SK-MEL-5 (cell line): ENCODE results near the gene RNU6-8. TPM values are rescaled to one million over a fixed set of nuclear protein-coding genes. Genes with fewer than 3 reads are reported as not detected.

Experiments
- DNase-seq: peaks from one replicate; pipeline ENCODE4 v3.0.0-alpha.2; 2016; ENCODE audit warnings: low read depth, low spot score
- in situ Hi-C: cut with HindIII; loops from 2 replicates; pipeline ENCODE4 v1.10.0; 2016; ENCODE audit warnings: low sequenced_read_pairs, high pct_unique_total_duplicates, low pct_unique_long_range_greater_than_20kb
- total RNA-seq: library from RNA; depleted of rRNA; stranded (reverse); fragments of >200 nt; shearing (Covaris generic); gene quantifications from 2 replicates; pipeline ENCODE4 v1.2.3, GENCODE V29; 2014

RNU6-8 gene
- total RNA-seq, 1 experiment from 2014 or later, result not detected

DNA sequence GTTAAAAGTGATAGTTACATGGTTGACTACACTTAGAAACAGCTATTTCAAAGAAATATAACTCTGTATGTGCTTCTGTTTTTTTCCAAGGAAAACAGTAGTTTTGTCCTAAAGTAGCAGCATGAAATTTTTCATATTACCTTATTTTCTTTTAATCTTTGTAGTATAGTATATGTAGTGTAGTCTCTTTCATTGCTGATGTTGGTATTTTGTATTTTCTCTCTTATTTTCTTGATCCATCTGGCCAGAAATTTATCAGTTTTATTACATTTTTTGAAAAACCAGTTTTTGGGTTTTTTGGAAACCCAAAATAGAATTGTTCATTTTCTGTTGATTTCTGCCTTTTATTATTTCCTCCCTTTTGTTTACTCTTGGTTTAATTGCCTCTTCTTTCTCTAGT is 6.4 kb upstream of the RNU6-8 start:
- no peak for DNase-seq
- in situ Hi-C loops, result no loop called here

DNA sequence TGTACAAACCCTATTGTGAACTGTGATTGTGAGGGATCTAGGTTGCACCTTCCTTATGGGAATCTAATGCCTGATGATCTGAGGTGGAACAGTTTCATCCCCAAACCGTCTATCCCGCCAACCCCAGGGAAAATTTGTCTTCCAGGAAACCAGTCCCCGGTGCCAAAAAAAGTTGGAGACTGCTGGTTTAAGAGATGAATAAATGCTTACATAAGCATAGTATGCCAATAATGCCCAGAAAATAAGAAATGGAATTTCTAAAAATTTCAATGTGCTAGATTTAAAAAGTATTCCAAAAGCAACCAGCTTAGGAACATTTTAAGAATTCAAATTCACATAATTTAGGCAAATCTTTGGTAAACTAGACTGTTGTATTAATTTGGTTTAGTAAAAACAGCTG is 5.4 kb upstream of the RNU6-8 start:
- in situ Hi-C loops, result no loop called here
- no peak for DNase-seq

GRCh38 chr14:32206552-32206951 is 3.5 kb upstream of the RNU6-8 start:
- no peak for DNase-seq
- in situ Hi-C loops, result no loop called here

- in situ Hi-C loops, result no loop called here
- DNase-seq, result no peak
These were observed 2.9 kb upstream of the RNU6-8 start for GRCh38 chr14:32205984-32206383.

GRCh38 chr14:32205554-32205953 is 2.5 kb upstream of the RNU6-8 start:
- in situ Hi-C loops, result no loop called here
- DNase-seq, result no peak

- in situ Hi-C loops, result no loop called here
These were observed 874 bp upstream of the RNU6-8 start for GRCh38 chr14:32203928-32204357.

DNA sequence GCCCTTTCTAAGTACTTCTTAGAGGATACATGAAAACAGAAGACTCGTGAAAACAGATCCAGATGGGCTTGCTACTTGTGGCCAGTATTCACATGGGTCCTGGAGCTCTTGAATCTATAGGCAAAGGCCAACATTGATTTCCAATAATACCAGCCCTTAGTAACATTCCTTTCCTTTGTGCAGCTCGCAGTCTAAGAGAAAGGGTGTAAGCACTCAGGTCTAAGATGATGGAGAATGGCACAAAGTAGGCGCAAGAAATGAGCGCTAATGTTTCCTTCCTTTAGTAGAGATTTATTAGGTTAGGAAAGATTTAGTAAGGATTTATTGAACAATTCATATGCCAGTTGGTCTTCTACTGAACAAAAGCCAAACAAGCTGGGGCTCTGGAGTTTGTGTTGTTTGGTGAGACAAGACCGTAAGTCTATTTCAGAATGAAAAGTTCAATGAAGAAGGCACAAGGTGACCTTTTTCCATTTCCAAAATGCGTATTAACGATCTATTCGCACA is 525 bp downstream of the RNU6-8 start:
- peak; percentile 34 for DNase-seq
- in situ Hi-C loops, result no loop called here

More at GRCh38 chr14:32203928-32204357, 874 bp upstream of the RNU6-8 start:
- DNase-seq, result peak; percentile 33

DNA sequence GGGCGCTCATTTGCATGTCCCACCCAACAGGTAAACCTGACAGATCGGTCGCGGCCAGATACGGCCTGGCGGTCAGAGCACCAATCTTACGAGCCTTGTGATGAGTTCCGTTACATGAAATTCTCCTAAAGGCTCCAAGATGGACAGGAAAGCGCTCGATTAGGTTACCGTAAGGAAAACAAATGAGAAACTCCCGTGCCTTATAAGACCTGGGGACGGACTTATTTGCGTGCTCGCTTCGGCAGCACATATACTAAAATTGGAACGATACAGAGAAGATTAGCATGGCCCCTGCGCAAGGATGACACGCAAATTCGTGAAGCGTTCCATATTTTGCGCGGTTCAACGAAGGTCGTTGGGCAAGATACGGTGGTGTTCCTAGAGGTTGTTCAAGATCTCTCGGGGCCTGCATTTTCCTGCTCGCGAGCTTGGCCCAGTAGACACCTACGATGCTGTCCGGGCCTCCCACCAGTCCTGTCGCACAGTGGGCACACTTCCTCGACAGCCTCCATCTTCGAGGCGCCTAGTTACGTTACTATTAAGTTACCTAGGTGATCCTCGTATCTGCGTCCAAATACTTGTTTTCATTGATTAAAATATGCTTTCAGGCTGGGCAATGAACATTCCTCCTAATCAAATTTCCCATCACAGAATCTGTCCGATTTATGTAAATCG is 1.1 kb downstream of the RNU6-8 start, which contains the start of gene RNU6-7:
RNU6-7 (plus strand) TSS at position 230 of the 675 bp plus-strand sequence.
- DNase-seq, result peak; percentile 61
- in situ Hi-C loops, result no loop called here

GRCh38 chr14:32201193-32201815 is 1.8 kb downstream of the RNU6-8 start:
- DNase-seq, result peak; percentile 85
- in situ Hi-C loops, result no loop called here

- DNase-seq, result no peak
- in situ Hi-C loops, result no loop called here
These were observed 2.5 kb downstream of the RNU6-8 start for GRCh38 chr14:32200368-32201192.

DNA sequence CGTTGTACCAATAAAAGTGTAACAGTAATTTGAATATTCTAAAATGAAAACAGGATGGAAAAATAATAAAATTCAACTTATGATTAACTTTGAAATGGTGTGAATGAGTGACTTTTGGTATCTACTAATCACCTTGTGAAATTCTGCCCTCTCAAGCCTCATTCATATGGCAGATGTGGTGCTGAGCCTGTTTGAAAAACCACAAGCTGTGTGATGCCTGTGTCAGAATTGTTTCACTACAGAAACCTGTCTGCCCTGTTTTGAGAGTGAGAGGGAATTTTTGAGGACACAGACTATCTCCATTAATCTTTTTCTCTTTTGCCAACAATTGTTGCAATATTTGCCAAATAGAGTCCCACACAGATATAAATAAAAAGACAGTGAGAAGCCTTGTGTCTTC is 5.2 kb downstream of the RNU6-8 start:
- in situ Hi-C loops, result no loop called here
- DNase-seq, result no peak

- in situ Hi-C loops, result no loop called here
- DNase-seq, result no peak
These were observed 7.4 kb downstream of the RNU6-8 start for GRCh38 chr14:32195636-32196035.

GRCh38 chr14:32193532-32193931 is 9.5 kb downstream of the RNU6-8 start:
- DNase-seq, result no peak
- in situ Hi-C loops, result no loop called here

DNA sequence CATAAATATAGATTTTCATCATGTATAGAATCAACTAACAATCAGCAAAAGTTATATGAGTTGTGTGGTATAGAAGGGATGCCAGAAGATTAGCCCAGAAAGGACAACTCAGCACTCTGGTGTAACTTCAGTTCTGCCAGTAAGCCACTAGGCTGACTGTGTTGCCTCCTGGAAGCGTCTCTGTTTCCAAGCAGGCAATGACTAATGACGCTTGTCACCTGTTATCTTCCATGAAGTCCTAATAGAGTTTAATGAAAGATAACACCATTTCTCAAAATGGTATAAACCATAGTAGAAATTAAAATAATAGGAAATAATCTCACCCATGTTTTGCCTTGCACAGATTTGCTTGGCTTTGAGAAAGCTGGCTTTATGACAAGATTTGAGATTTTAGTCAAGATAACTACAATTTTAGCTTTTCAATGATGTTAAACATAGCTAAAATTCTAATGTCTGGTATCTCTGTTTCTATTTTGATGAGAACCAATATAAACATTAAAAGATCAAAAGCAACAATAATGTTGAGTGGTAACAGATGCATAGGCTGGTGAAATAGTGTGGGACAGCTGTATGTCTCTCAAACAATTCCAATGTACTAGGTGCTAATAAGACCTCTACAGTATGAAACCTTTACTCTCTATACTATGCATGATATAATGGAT is 10.2 kb downstream of the RNU6-8 start:
- in situ Hi-C loops, result no loop called here
- no peak for DNase-seq

- in situ Hi-C loops, result no loop called here
- peak; percentile 17 for DNase-seq
These were observed 12.4 kb downstream of the RNU6-8 start for GRCh38 chr14:32190673-32191072.

DNA sequence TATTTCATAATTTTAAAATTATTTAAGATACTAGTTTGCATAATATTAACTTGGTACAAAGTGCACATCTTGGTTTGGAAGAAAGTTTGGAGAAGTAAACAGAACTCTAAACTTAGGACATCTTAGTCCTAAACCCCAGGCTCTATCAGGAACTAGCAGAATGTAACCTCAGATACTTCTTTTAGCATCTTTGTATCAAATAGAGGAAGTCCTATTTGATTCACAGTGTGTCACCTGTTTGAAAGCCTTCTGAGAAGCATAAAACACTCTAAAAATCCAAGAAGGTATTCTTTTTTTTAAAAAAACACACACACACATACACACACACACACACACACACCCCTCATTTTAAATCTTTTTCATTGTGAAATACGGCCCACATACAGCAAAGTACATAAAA is 13.3 kb downstream of the RNU6-8 start:
- in situ Hi-C loops, result no loop called here
- DNase-seq, result no peak

DNA sequence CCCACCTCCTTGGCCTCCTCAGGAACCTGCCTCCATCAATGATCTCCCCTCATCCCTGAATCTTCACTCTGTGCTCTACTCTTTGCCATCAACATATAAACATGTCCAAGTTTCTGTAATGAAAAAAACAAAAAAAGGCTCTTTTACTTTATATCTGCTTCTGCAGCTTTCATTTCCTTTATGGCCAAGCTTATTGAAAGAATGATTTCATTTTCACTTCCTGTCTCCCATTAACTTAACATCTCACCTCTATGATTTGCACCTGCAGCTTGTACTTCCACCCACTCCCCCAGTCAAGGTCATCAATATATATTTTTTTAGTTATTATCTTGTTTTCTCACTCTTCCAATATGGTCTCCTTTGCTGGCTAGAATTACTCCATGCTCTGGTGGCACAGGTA is 16.8 kb downstream of the RNU6-8 start:
- DNase-seq, result no peak
- in situ Hi-C loops, result no loop called here

GRCh38 chr14:32185097-32185496 is 18.0 kb downstream of the RNU6-8 start:
- no peak for DNase-seq

More at GRCh38 chr14:32185097-32185496, 18.0 kb downstream of the RNU6-8 start:
- in situ Hi-C loops, result no loop called here
